ENCODE data around the gene DRC7.

GRCh38 chr16:57648125-57648524 lies 46.5 kb upstream of the DRC7 start:
- TF ChIP-seq POLR2A (IDR thresholded peaks at IDR 0.05; ENCODE audit: low read depth, low read length), result no peak
- TF ChIP-seq POLR2AphosphoS5 (IDR thresholded peaks at IDR 0.05; ENCODE audit: low read depth, low read length), result no peak
- TF ChIP-seq SPI1 (IDR thresholded peaks at IDR 0.05; ENCODE audit: low read depth, low read length), result peak; percentile 84
- TF ChIP-seq TAF1 (IDR thresholded peaks at IDR 0.05; ENCODE audit: low read depth, low read length), result no peak
- no peak for TF ChIP-seq POU2F2 (IDR thresholded peaks at IDR 0.05; ENCODE audit: low read depth, low read length)
